H1 (cell line): ENCODE data around the gene TLR1. TPM values are rescaled to one million over a fixed set of nuclear protein-coding genes. Genes with fewer than 3 reads are reported as not detected.

Experiments
- CTCF ChIA-PET: fragments of 300-600 bp; sonication (Branson Sonifier 250); formaldehyde crosslinking; loops from one replicate; lab custom pipeline; 2021; ENCODE audit not compliant: partially characterized antibody; lab: Charles Lee
- POLR2A ChIA-PET: fragments of 300-600 bp; sonication (Branson Sonifier 250); formaldehyde crosslinking; loops from one replicate; lab custom pipeline; 2021; ENCODE audit warnings: inconsistent platforms; ENCODE audit not compliant: partially characterized antibody; lab: Charles Lee
- DNase-seq, 2 experiments: peaks; one replicate each; pipeline versions ENCODE4 v3.0.0 to v3.0.0-alpha.2; 2010 to 2022; ENCODE audit warnings: low spot score in 2 of 2, low read depth in 1 of 2, mixed read lengths in 1 of 2
- FAIRE-seq: peaks from 2 replicates; lab custom pipeline; 2011; peaks lifted over from hg19 to GRCh38; lab: Jason Lieb, UNC
- H2AFZ ChIP-seq: 2 replicates; pipeline ENCODE4 v1.8.1; 2012; ENCODE audit warnings: low read length, inconsistent platforms
- H2AK5ac ChIP-seq: 2 replicates; pipeline ENCODE4 v1.6.1; 2013; ENCODE audit warnings: low read depth, low read length
- H2BK120ac ChIP-seq: replicated peaks from 2 replicates; pipeline ENCODE3; 2013; ENCODE audit warnings: low read depth, low read length, inconsistent platforms
- H2BK12ac ChIP-seq: 2 replicates; pipeline ENCODE4 v1.6.1; 2013; ENCODE audit warnings: low read depth, low read length
- H2BK15ac ChIP-seq: 2 replicates; pipeline ENCODE4 v1.6.1; 2013; ENCODE audit warnings: low read length
- H2BK20ac ChIP-seq: 2 replicates; pipeline ENCODE4 v1.6.1; 2013; ENCODE audit warnings: low read length
- H2BK5ac ChIP-seq: 2 replicates; pipeline ENCODE4 v1.6.1; 2013; ENCODE audit warnings: low read depth, low read length
- H3K14ac ChIP-seq: 2 replicates; pipeline ENCODE4 v1.6.1; 2013; ENCODE audit warnings: inconsistent platforms; ENCODE audit not compliant: insufficient read length
- H3K18ac ChIP-seq: 2 replicates; pipeline ENCODE4 v1.6.1; 2013; ENCODE audit warnings: low read length; ENCODE audit errors: extremely low read depth
- H3K23ac ChIP-seq: 2 replicates; pipeline ENCODE4 v1.6.1; 2013; ENCODE audit warnings: inconsistent platforms; ENCODE audit not compliant: insufficient read length
- H3K23me2 ChIP-seq: 2 replicates; pipeline ENCODE4 v1.6.1; 2013; ENCODE audit warnings: low read depth, low read length
- H3K27ac ChIP-seq: 2 replicates; pipeline ENCODE4 v1.6.1; 2011; ENCODE audit warnings: low read depth, low read length, inconsistent platforms
- H3K27me3 ChIP-seq, 4 experiments: replicated peaks in 1 of 4; 1 replicate in 1 of 4; 2 replicates in 3 of 4; pipeline versions ENCODE4 v1.6.1 to v1.8.1; 2011 to 2013; ENCODE audit warnings: low read length in 3 of 4, mild to moderate bottlenecking in 3 of 4, inconsistent platforms in 2 of 4, mixed read lengths in 2 of 4, moderate library complexity in 1 of 4; ENCODE audit not compliant: control insufficient read depth in 3 of 4, insufficient read depth in 3 of 4; ENCODE audit errors: extremely low read depth in 1 of 4
- H3K36me3 ChIP-seq, 4 experiments: 2 replicates each; pipeline versions ENCODE4 v1.6.1 to v1.8.1; 2011 to 2013; ENCODE audit warnings: mild to moderate bottlenecking in 4 of 4, low read length in 3 of 4, moderate library complexity in 2 of 4, control low read depth in 1 of 4, inconsistent platforms in 1 of 4; ENCODE audit not compliant: insufficient read depth in 4 of 4, control insufficient read depth in 2 of 4
- H3K4ac ChIP-seq: replicated peaks from 2 replicates; pipeline ENCODE3; 2013; ENCODE audit warnings: low read length, low read depth, mixed read lengths, inconsistent platforms; ENCODE audit not compliant: insufficient read length
- H3K4me1 ChIP-seq, 4 experiments: replicated peaks in 1 of 4; 1 replicate in 1 of 4; 2 replicates in 3 of 4; pipeline versions ENCODE4 v1.6.1 to v1.8.1; 2011 to 2013; ENCODE audit warnings: low read length in 3 of 4, inconsistent platforms in 2 of 4, mixed read lengths in 1 of 4; ENCODE audit not compliant: insufficient read depth in 4 of 4, control insufficient read depth in 3 of 4
- H3K4me2 ChIP-seq, 2 experiments: 2 replicates each; pipeline versions ENCODE4 v1.6.1 to v1.8.1; 2011 to 2013; ENCODE audit warnings: low read depth in 2 of 2, low read length in 2 of 2, control low read depth in 1 of 2, inconsistent platforms in 1 of 2, mild to moderate bottlenecking in 1 of 2; ENCODE audit not compliant: insufficient read depth in 1 of 2
- H3K4me3 ChIP-seq, 4 experiments: fragments of 200-600, 300-600 bp in 1 of 4; sonication (generic), shearing (Covaris generic), sonication (Bioruptor Twin) in 1 of 4; 2 replicates each; pipeline versions ENCODE4 v1.5.1 to v1.8.1; 2011 to 2016; ENCODE audit warnings: low read length in 4 of 4, low read depth in 3 of 4, control low read depth in 2 of 4, inconsistent platforms in 2 of 4, mild to moderate bottlenecking in 2 of 4, mixed read lengths in 1 of 4, moderate library complexity in 1 of 4; ENCODE audit not compliant: insufficient read depth in 2 of 4; ENCODE audit errors: extremely low read depth in 1 of 4
- H3K56ac ChIP-seq: replicated peaks from 2 replicates; pipeline ENCODE3; 2013; ENCODE audit warnings: low read depth, mild to moderate bottlenecking, mixed read lengths, low read length, inconsistent platforms; ENCODE audit not compliant: insufficient read length
- H3K79me1 ChIP-seq: 2 replicates; pipeline ENCODE4 v1.6.1; 2013; ENCODE audit warnings: low read depth, low read length, control low read depth
- H3K79me2 ChIP-seq, 2 experiments: 2 replicates each; pipeline versions ENCODE4 v1.6.1 to v1.8.1; 2012 to 2013; ENCODE audit warnings: low read length in 2 of 2, mild to moderate bottlenecking in 2 of 2, inconsistent platforms in 1 of 2; ENCODE audit not compliant: insufficient read depth in 2 of 2, control insufficient read depth in 1 of 2
- H3K9ac ChIP-seq, 4 experiments: replicated peaks in 1 of 4; 1 replicate in 1 of 4; 2 replicates in 3 of 4; pipeline versions ENCODE4 v1.6.1 to v1.8.1; 2011 to 2013; ENCODE audit warnings: low read depth in 3 of 4, low read length in 3 of 4, control low read depth in 2 of 4, mild to moderate bottlenecking in 2 of 4, moderate library complexity in 2 of 4, inconsistent platforms in 1 of 4; ENCODE audit errors: extremely low read depth in 1 of 4
- H3K9me3 ChIP-seq, 2 experiments: 2 replicates each; pipeline versions ENCODE4 v1.6.1 to v1.8.1; 2012 to 2013; ENCODE audit warnings: mild to moderate bottlenecking in 2 of 2, moderate library complexity in 2 of 2, control low read depth in 1 of 2, inconsistent platforms in 1 of 2, low read depth in 1 of 2, low read length in 1 of 2, mixed read lengths in 1 of 2; ENCODE audit not compliant: insufficient read depth in 2 of 2
- H4K20me1 ChIP-seq, 2 experiments: replicated peaks in 1 of 2; 2 replicates each; pipeline versions ENCODE3 to v1.8.1; 2011 to 2013; ENCODE audit warnings: inconsistent platforms in 2 of 2, low read length in 2 of 2, mild to moderate bottlenecking in 1 of 2; ENCODE audit not compliant: insufficient read depth in 2 of 2, control insufficient read depth in 1 of 2
- H4K5ac ChIP-seq: 2 replicates; pipeline ENCODE4 v1.6.1; 2013; ENCODE audit warnings: low read length, low read depth, mixed read lengths, inconsistent platforms; ENCODE audit not compliant: insufficient read length
- H4K8ac ChIP-seq: 2 replicates; pipeline ENCODE4 v1.8.0; 2013; ENCODE audit warnings: mild to moderate bottlenecking, moderate library complexity, low read length, inconsistent platforms; ENCODE audit not compliant: insufficient read depth; ENCODE audit errors: extremely low read depth
- H4K91ac ChIP-seq: replicated peaks from 2 replicates; pipeline ENCODE3; 2013; ENCODE audit warnings: low read length, mixed read lengths, inconsistent platforms; ENCODE audit not compliant: insufficient read length
- FOSL1 ChIP-seq: IDR thresholded peaks from 2 replicates; pipeline ENCODE4 v1.6.1; 2011; ENCODE audit warnings: mild to moderate bottlenecking, low read depth, low read length, moderate library complexity; ENCODE audit not compliant: insufficient read depth
- NANOG ChIP-seq: IDR thresholded peaks from 2 replicates; pipeline ENCODE4 v1.6.1; 2011; ENCODE audit warnings: low read length, low read depth, mild to moderate bottlenecking, inconsistent platforms; ENCODE audit not compliant: insufficient read depth, poor library complexity, severe bottlenecking
- RAD21 ChIP-seq, 2 experiments: IDR thresholded peaks in 1 of 2; conservative IDR thresholded peaks in 1 of 2; 2 replicates each; pipeline ENCODE4 v1.6.1; 2011; ENCODE audit warnings: low read depth in 2 of 2, low read length in 2 of 2, improper control_type of control experiment in 1 of 2, inconsistent platforms in 1 of 2, mild to moderate bottlenecking in 1 of 2, moderate library complexity in 1 of 2
- SAP30 ChIP-seq: fragments of 300-600 bp; sonication (generic); IDR thresholded peaks from 2 replicates; pipeline ENCODE4 v1.7.1; 2012; ENCODE audit warnings: low read length, moderate library complexity, mild to moderate bottlenecking, inconsistent platforms; ENCODE audit not compliant: insufficient read depth, insufficient replicate concordance
- SP2 ChIP-seq: IDR thresholded peaks from 2 replicates; pipeline ENCODE4 v1.6.1; 2012; ENCODE audit warnings: mild to moderate bottlenecking, low read length, inconsistent platforms
- TEAD4 ChIP-seq: IDR thresholded peaks from 2 replicates; pipeline ENCODE4 v1.6.1; 2012; ENCODE audit warnings: low read depth, low read length, inconsistent platforms, mixed read lengths
- YY1 ChIP-seq: IDR thresholded peaks from 2 replicates; pipeline ENCODE4 v1.6.1; 2011; ENCODE audit warnings: low read depth, mild to moderate bottlenecking, low read length
- ZNF274 ChIP-seq: IDR thresholded peaks from 2 replicates; pipeline ENCODE4 v1.7.0; 2012; ENCODE audit warnings: low read length, borderline replicate concordance; ENCODE audit errors: extremely low read depth
- WGBS, 2 experiments: shearing (Covaris generic) in 1 of 2; methylation state at CpG; one replicate each; pipeline versions ENCODE4 v1.1.6 to v1.1.7; 2013 to 2015; ENCODE audit warnings: low lambda C conversion rate in 2 of 2, mixed read lengths in 2 of 2, inconsistent platforms in 1 of 2, low coverage in 1 of 2, missing lambda C conversion rate in 1 of 2; ENCODE audit not compliant: insufficient replicate concordance in 2 of 2, insufficient coverage in 1 of 2, insufficient read length in 1 of 2; ENCODE audit errors: extremely low coverage in 1 of 2, missing lambda C conversion rate in 1 of 2; 5-methylcytosine and 5-hydroxymethylcytosine counted together
- polyA plus RNA-seq, 7 experiments: library from polyadenylated mRNA; depleted of rRNA in 3 of 7; stranded (reverse) in 5 of 7; unstranded in 2 of 7; fragments of >200 nt in 5 of 7; fragments of 200-250 nt in 2 of 7; gene quantifications; 1 replicate in 5 of 7; 2 replicates in 1 of 7; 4 replicates in 1 of 7; pipeline versions ENCODE4 v1.2.1 to v1.2.3, GENCODE V29; 2011 to 2013; ENCODE audit warnings: missing spikeins in 2 of 7, mixed read lengths in 2 of 7
- total RNA-seq: library from RNA; stranded (reverse); fragmentation: NEBNext Ultra II Directional; extraction: Animal tissue kit (Norgen Biotek cat#: 25700); gene quantifications from 2 replicates; pipeline ENCODE4 v1.2.1, GENCODE V29; 2021

The TLR1 gene
- total and polyA plus RNA-seq, 2 of the 8 experiments (the other 6 are each of a cell fraction or from before 2014, with no cell fraction given), result not detected

DNA sequence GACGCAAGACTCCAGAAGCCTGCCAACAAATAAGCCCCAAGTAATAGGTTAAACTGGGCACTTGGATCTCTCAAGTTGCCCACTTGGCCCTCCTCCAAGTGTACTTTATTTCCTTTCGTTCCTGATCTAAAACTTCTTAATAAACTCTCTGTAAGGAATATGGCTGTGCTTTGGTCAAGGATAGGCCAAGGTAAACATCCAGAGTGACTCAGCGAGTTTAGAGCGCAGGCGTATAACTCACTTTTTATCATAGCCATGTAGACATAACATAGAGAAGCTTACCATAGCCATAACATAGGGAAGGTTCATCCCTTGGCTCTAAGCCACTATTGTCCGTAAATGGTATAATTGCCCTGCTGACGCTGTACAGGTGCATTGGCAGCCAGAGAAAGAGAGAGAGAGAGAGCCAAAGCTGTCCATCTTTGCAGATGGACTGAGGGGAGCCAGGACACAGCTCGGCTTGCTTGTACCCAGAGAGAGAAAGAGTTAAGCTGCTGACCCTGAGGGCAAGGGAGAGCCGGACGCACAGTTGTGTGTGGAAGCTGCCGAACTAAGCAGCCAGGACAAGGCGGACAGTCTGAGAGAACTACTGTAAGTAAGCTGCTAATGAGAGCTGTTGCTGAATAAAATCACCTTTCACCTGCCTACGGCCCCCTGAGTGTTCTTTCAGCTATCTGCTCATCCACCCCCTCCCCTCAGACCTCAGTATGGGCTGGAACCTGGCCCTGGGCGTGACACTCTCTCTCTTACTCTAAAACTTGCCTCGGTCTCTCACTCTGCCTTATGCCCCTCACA, 1.8 kb downstream of the TLR1 start:
- Histone ChIP-seq H4K20me1 (no peaks in the 10 kb centered on the region), H3K4me2 (no peak overlapping the region), H2BK120ac (no peak overlapping the region), H2AK5ac (no peak overlapping the region), H3K27me3 (no peaks in the 10 kb centered on the region), H2BK20ac (no peak overlapping the region), H3K4me3 (no peak overlapping the region), H4K5ac (no peak overlapping the region), H3K9ac (no peak overlapping the region), H3K27ac (no peak overlapping the region), H3K56ac (no peak overlapping the region), H2AFZ (no peak overlapping the region), H3K9me3 (peaks cover 12 to 20% of the 10 kb centered on the region in 2 experiments), H3K79me2 (no peaks in the 10 kb centered on the region), H3K36me3 (no peaks in the 10 kb centered on the region; a peak in 1 of 8 replicates), H2BK5ac (no peak overlapping the region), H3K79me1 (no peaks in the 10 kb centered on the region), H4K91ac (no peak overlapping the region), H2BK15ac (no peak overlapping the region), H3K4me1 (no peaks in the 10 kb centered on the region), H4K8ac (no peak overlapping the region), H2BK12ac (no peak overlapping the region), H3K23ac (no peak overlapping the region), H3K4ac (no peak overlapping the region), H3K23me2 (no peaks in the 10 kb centered on the region), H3K18ac (no peak overlapping the region), H3K14ac (no peak overlapping the region)
- 90% methylated on average over 15 of the region's 15 CpGs; no CpG with 5 or more reads in 1 of the 2 experiments for WGBS, 2 experiments
- CTCF ChIA-PET, result interaction anchor here (0.7 to 3.3 kb wide), 9 partner anchors 12 to 332 kb away, joined by 3 to 26 read pairs (median 6); partner anchors contain the start of gene TLR10
- DNase-seq (no peak), FAIRE-seq (no peak)
- POLR2A ChIA-PET, result no interaction called here
- TF ChIP-seq SP2 (no peak), FOSL1 (no peak), SAP30 (no peak), TEAD4 (no peak), RAD21 (IDR thresholded peaks at IDR 0.05 in 1 of 2, conservative IDR thresholded peaks at IDR 0.05 in 1 of 2; ENCODE audit: low read depth in 2 of 2, low read length in 2 of 2) (no peak), ZNF274 (no peak), YY1 (no peak), NANOG (no peak)
